Measurements from ENCODE around the gene GUCY2D.

Gene GUCY2D

GRCh38 chr17:8013731-8014557 lies 11.5 kb downstream of the GUCY2D start:
- no peaks in the 10 kb centered on the region for H3K36me3 ChIP-seq (ENCODE audit: low read length)
- no peak overlapping the region for H3K4me2 ChIP-seq (ENCODE audit: low read depth, low read length, poor library complexity, severe bottlenecking)
- no peak overlapping the region for H2AFZ ChIP-seq (ENCODE audit: low read depth, low read length, severe bottlenecking)
- no peak for TF ChIP-seq CTCF (IDR thresholded peaks at IDR 0.05; ENCODE audit: insufficient read depth, low read length, poor library complexity, severe bottlenecking)
- no peak for TF ChIP-seq EZH2phosphoT487 (conservative IDR thresholded peaks at IDR 0.05; ENCODE audit: low read length)
- no peaks in the 10 kb centered on the region for H3K9me2 ChIP-seq (replicated peaks; ENCODE audit: insufficient read depth, low read length)
- H4K20me1 ChIP-seq (ENCODE audit: low read depth, low read length), result no peaks in the 10 kb centered on the region
- no peaks in the 10 kb centered on the region for H3K79me2 ChIP-seq (ENCODE audit: insufficient read depth, low read length)
- no peaks in the 10 kb centered on the region for H3K9me3 ChIP-seq (ENCODE audit: insufficient read depth, low read length)
- no peak overlapping the region for H3K4me3 ChIP-seq (ENCODE audit: insufficient read depth, low read length, poor library complexity, severe bottlenecking)
- H3K9ac ChIP-seq (ENCODE audit: low read length), result no peak overlapping the region
- no peaks in the 10 kb centered on the region for H3K27me3 ChIP-seq (ENCODE audit: low read length)
- H3K27ac ChIP-seq (ENCODE audit: low read depth, low read length), result no peak overlapping the region
- no peaks in the 10 kb centered on the region for H3F3A ChIP-seq (ENCODE audit: insufficient read depth)

DNA sequence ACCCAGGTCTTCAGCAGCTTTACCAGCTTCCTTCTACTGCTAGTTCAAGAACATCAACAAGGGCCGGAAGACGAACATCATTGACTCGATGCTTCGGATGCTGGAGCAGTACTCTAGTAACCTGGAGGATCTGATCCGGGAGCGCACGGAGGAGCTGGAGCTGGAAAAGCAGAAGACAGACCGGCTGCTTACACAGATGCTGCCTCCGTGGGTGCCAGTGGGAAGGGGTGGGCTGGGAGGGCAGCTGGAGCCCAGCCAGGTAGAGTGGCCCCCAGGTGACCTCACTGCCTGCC lies 12.1 kb downstream of the GUCY2D start:
- Histone ChIP-seq H3K27ac (ENCODE audit: low read depth, low read length) (no peak overlapping the region), H3K36me3 (ENCODE audit: low read length) (no peaks in the 10 kb centered on the region), H3K9me3 (ENCODE audit: insufficient read depth, low read length) (no peaks in the 10 kb centered on the region), H4K20me1 (ENCODE audit: low read depth, low read length) (no peaks in the 10 kb centered on the region), H3K4me3 (ENCODE audit: insufficient read depth, low read length, poor library complexity, severe bottlenecking) (no peak overlapping the region), H3K27me3 (ENCODE audit: low read length) (no peaks in the 10 kb centered on the region; the same call in 1 of the 2 replicates), H3K9ac (ENCODE audit: low read length) (no peak overlapping the region), H3K79me2 (ENCODE audit: insufficient read depth, low read length) (no peaks in the 10 kb centered on the region), H3K4me2 (ENCODE audit: low read depth, low read length, poor library complexity, severe bottlenecking) (no peak overlapping the region), H3F3A (ENCODE audit: insufficient read depth) (no peaks in the 10 kb centered on the region), H2AFZ (ENCODE audit: low read depth, low read length, severe bottlenecking) (no peak overlapping the region), H3K9me2 (replicated peaks; ENCODE audit: insufficient read depth, low read length) (no peaks in the 10 kb centered on the region)
- no peak for TF ChIP-seq EZH2phosphoT487 (conservative IDR thresholded peaks at IDR 0.05; ENCODE audit: low read length)
- no peak for TF ChIP-seq CTCF (IDR thresholded peaks at IDR 0.05; ENCODE audit: insufficient read depth, low read length, poor library complexity, severe bottlenecking)

DNA sequence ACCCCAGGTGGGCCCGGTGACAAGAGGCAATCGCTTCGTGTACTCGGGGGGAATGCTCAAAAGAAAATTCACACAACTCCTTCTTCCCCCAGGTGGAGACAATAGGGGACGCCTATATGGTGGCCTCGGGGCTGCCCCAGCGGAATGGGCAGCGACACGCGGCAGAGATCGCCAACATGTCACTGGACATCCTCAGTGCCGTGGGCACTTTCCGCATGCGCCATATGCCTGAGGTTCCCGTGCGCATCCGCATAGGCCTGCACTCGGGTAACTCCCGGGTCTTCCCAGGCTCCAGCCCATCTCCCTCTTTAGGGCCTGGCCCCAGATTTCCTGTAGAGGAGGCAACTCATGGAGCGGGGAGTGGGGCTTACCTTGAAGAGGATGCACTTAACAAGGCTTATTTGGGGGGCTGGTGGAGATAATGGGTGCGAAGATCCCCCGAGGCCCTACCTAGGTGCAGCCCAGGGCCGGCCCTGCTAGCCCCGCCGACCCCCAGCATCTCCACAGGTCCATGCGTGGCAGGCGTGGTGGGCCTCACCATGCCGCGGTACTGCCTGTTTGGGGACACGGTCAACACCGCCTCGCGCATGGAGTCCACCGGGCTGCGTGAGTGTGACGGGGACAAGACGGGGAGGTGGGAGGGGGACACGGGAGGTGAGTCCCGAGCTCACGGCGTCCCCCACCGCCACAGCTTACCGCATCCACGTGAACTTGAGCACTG lies 13.0 kb downstream of the GUCY2D start:
- no peak overlapping the region for H2AFZ ChIP-seq (ENCODE audit: low read depth, low read length, severe bottlenecking)
- no peaks in the 10 kb centered on the region for H4K20me1 ChIP-seq (ENCODE audit: low read depth, low read length)

More for the DNA sequence above, 13.0 kb downstream of the GUCY2D start:
- Histone ChIP-seq H3K9me3 (ENCODE audit: insufficient read depth, low read length) (no peaks in the 10 kb centered on the region), H3K27ac (ENCODE audit: low read depth, low read length) (no peak overlapping the region), H3K79me2 (ENCODE audit: insufficient read depth, low read length) (no peaks in the 10 kb centered on the region), H3K4me2 (ENCODE audit: low read depth, low read length, poor library complexity, severe bottlenecking) (no peak overlapping the region), H3K36me3 (ENCODE audit: low read length) (no peaks in the 10 kb centered on the region), H3K9me2 (replicated peaks; ENCODE audit: insufficient read depth, low read length) (no peaks in the 10 kb centered on the region), H3F3A (ENCODE audit: insufficient read depth) (no peaks in the 10 kb centered on the region), H3K9ac (ENCODE audit: low read length) (no peak overlapping the region), H3K4me3 (ENCODE audit: insufficient read depth, low read length, poor library complexity, severe bottlenecking) (no peak overlapping the region), H3K27me3 (ENCODE audit: low read length) (no peaks in the 10 kb centered on the region; the same call in 1 of the 2 replicates)
- TF ChIP-seq EZH2phosphoT487 (conservative IDR thresholded peaks at IDR 0.05; ENCODE audit: low read length) (no peak), CTCF (IDR thresholded peaks at IDR 0.05; ENCODE audit: insufficient read depth, low read length, poor library complexity, severe bottlenecking) (no peak)
